HG03378 (cell line): ENCODE measurements around the gene TMEM69.
"Not testable (repeated sequence)": the region's sequence is repeated elsewhere in the genome, so short reads cannot be mapped to it uniquely, and the experiment has no call there.

Experiments used
- ATAC-seq: cut with Tn5 transposase; IDR thresholded peaks from one replicate; pipeline ENCODE4 v1.9.1; 2021; ENCODE audit warnings: mild to moderate bottlenecking, moderate library complexity; ENCODE audit not compliant: unreplicated experiment

The TMEM69 gene

DNA sequence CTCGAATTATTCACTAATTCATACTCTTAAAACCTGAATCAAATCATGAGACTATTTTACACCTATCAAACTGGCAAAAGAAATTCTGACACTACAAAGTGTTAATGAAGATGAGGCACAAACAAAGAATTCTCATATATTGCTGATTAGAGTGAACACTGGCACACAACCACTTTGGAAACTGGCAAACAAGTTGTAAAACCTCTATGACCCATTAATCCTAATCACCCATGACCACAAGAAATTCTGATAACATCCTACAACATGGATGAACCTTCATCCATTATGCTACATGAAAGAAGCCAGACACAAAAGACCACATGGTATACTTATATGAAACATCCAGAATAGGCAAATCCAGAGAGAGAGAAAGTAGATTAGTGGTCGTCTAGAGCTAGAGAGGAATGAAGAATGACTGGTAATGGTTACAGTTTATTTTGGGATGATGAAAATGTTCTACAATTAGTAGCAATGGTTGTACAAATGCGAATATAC is 10.2 kb upstream of the TMEM69 start:
- ATAC-seq: no peak

DNA sequence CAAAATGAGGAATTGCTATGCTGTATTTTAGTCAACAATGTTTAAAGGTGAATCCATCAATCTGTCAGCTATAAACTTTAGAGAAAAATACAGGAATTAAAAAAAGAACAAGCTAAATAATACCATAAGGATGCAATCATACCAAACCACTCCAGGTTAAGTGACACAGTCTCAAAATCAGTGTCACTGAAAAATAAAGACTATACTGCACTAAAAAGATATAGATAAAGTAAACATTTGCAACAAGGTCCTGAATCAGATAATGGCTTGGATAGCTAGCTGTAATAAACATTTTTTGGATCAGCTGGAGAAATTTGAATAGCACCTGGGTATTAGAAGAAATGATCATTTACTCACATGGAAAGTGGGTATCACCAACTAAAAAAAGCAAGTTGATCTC is 9.5 kb upstream of the TMEM69 start:
- ATAC-seq: no peak

DNA sequence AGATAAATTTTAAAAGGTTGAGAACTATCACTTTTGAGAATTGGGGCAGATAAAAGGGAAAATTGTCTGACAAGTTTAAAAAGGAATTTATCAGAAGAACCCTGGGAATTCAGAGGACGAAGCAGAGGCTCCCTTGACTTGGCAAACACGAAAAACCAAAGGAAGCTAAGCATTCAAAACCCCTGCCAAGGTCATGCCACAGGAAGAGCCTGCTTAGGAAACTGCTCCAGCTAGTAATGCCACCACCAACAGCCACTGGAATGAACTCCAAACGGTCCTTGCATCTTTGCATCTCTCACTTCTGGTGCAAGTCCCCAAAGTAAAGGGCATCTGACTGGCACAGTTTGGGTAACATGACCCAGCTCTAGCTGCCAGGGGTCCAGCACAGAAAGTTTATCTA is 8.9 kb upstream of the TMEM69 start:
- no peak for ATAC-seq

DNA sequence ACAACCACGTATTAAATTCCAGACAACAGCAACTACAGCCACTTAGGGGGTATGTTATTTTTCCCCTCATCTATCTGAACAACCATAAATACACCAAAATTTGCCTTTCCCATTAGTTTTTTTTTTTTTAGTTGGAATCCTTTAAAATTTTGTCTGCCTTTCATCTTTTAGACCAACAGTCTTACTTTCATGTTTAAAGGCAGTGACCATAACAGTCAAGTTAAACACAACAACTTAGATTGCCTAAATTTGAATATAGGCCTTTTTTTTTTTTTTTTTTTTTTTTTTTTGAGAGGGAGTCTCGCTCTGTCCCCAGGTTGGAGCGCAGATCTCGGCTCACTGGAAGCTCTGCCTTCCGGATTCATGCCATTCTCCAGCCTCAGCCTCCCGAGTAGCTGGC is 5.0 kb upstream of the TMEM69 start:
- no peak for ATAC-seq

DNA sequence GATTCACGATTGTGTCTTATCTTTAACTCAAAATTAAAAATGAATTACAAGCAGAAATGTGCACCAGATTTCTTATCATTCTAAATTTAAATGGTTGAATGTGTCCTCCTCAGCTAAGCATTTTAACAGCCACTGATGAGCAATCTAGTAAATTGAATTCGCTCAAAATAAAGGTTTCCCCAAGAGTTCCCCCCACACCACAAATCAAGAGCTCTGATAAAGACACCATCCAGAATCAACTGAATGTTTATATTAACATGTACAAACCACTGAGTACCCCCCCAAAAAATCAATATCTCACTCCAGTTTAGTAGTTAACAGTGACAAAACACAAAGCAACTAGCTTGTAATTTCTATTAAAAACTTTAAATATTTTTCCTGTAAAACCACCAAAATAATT is 3.6 kb upstream of the TMEM69 start:
- no peak for ATAC-seq

DNA sequence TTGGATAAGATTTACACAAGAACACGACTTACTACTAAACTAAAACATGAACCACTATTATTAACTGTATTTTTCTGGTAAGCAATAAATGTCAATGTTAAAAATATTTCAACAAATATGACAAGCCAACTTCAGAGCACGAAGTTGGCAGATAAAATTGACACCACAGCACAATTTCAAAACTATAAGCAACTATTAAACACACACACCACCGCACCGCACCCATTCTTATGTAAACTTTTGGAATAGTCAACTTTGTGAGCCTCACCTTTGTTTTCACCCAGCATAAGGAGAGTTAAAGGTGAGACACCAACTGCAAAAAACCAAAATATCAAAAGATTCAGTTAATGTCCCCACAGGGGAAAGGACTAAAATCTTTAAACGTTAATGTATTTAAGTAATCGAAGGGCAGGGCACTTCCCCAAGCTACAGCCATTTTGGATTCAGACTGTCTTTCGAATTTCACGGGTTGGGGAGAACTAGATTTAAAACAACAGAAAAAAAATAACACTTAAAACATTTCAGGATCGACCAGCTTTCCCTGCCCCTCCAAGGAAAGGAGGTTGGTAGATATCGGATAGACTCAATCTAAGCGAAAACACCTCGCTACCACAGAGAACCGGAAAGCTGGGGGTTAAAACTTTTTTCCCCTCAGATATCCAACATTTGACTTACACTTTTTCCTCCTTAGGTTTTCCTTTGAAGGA is 2.5 kb upstream of the TMEM69 start:
- no peak for ATAC-seq

DNA sequence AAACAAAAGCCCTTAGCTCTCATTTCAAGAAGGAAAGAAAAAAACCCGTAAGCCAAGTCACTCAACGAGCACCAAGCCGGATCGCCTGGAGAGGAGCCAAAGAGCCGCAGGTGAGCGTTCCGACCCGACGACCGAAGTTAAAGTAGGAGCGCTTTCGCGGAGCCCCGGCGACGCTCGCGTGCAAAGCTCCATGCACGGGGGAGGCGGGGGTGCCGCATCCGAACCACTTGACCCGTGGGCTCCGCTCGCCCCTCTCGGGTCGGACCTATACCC is 2.0 kb upstream of the TMEM69 start:
- ATAC-seq: peak; percentile 2

DNA sequence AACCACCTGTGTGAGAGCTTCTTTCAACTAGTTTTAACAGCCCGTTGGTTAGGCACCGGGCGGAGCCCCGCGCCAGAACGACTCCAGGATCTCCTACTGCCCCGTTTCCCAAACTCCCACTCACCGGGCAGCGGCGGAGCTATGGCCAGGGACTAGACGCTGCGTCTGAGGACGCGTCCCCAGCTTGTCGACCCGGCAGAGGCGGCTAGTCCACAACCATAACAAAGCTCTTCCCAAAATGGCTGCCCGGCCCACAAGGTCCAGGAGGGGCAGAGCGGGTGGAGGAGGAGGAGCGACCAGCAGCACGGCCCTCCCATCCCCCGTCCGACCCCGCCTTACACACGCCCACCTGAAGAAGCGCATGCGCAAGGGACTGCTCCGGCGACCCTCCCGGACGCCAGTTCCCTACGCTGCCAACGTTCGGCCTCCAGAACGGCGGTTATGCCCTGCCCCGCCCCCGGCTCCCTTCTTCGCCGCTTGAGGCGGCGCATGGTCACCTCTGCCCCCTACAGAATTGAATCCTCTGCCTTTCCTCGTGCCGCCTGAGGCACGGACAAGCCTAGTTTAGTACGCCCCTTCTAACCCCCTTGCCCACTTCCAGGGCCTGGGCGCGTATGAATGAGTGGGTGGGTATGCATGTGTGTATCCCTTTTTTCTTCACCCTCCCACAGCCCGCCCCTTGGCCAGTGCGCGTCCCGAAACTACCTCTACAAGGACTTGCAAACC is 1.5 kb upstream of the TMEM69 start, which contains the start of gene GPBP1L1:
GPBP1L1 (minus strand) TSS at position 246 of the 726 bp plus-strand sequence. CDS start 27,446 bp downstream, outside the sequence.
- ATAC-seq: peak; percentile 44

DNA sequence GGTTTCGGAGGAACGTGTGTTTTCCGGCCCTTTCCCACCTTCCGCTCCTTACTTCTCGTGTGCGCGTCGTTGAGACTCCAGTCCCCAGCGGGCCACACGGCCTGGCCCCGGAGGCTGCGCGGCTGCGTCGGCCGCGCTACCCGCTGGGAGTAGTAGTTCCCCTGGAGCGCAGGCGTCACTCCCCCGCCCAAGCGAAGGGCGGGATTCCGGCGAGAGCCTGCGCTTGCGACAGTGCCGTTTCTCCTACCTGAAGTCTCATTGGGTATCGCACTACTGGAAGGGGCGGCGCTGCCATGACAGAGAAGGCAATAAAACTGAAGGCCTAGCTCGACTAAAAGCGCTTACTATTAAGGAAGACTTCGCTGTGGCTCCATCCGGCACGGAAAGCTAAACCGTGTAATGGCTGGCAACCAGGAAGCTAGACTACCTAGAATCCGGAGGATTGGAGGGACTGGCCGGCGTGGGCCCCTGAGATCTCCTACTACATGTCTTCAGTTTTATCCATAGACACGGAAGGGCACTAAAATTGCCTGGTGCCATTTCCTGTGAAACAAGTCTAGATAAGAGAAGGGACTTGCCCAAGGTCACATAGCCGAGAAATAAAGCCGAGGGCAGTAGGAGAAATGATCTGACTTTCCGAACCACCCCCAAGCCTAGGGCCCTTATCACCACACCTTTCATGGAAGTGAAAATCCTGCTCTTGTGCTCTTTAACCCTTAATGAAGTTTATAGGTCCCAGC is 797 bp upstream of the TMEM69 start:
- peak; percentile 79 for ATAC-seq

DNA sequence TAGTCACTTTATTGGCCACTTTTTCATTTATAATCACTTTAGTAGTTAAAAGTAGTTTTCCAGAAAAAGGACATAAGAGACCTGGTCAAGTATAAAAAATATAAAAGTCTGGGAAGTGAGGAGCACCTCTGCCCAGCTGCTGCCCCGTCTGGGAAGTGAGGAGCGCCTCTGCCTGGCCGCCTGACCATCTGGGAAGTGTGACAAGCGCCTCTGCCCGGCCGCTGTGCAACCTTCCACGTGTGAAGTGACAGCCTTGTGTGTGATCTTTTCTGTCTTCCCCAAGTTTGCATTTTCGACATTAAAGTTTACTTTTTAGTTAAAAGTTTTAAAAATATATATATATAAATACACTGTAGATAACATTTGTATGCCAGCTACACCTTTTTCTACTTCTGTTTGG is 5.8 kb downstream of the TMEM69 start:
- not testable (repeated sequence) for ATAC-seq

DNA sequence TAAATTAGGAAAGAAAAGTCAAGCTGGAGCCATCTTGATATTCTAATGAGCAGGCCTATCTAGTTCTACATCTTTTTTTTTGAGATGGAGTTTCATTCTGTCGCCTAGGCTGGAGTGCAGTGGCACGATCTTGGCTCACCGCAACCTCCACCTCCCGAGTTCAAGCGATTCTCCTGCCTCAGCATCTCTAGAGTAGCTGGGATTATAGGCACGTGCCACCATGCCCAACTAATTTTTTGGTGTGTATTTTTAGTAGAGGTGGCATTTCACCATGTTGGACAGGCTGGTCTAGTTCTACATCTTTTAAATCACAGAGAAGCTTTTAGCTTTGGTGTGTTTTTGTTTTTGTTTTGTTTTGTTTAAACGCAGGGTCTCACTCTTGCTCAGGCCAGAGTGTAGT is 6.8 kb downstream of the TMEM69 start:
- ATAC-seq: no peak

DNA sequence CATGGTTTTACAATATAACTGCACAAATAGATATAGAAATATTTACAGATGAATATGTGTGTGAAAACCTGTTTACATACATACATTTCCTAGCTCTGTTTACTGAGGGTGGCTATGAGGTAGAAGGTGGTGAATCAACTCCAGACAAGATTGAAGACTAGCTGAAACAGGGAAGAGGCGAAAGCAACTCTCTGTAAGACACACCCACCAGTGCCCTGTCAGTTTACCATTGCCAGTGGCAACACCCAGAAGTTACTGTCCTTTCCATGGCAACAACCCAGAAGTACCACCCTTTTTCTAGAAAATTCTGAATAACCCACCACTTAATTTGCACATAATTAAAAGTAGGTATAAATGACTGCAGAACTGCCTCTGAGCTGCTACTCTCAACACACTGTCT is 16.7 kb downstream of the TMEM69 start:
- ATAC-seq: no peak

DNA sequence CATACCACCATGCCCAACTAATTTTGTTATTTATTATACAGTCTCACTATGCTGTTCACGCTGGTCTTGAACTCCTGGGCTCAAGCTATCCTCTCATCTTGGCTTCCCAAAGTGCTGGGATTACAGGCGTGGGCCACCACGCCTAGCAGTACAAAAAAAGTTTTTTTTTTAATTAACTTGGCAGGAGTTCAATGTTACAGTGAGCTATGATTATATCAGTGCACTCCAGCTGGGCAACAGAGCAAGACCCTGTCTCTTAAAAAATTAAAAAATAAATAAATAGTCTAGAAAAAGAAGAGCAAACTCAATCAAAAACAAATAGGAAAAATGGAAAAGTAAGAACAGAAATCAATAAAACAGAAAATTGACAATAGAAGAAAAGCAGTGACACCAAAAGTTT is 25.7 kb downstream of the TMEM69 start:
- no peak for ATAC-seq

DNA sequence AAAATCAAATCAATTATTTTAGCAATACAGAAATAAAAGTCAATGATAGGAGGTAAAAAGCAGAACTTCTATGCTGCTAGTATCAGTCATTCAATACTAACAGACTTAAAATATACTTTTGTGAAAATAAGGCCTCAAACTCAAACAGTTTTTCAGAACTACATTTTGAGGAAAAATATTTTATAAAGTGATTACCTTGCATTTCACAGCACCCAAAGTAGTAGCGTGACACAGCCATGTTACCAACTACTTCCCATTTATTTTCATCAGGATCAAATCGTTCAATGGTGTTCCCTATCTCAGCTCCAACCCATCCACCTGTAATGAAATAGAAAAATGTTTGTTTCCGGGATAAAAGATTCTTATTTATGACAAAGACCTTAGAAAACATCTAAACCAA is 28.7 kb downstream of the TMEM69 start:
- no peak for ATAC-seq

DNA sequence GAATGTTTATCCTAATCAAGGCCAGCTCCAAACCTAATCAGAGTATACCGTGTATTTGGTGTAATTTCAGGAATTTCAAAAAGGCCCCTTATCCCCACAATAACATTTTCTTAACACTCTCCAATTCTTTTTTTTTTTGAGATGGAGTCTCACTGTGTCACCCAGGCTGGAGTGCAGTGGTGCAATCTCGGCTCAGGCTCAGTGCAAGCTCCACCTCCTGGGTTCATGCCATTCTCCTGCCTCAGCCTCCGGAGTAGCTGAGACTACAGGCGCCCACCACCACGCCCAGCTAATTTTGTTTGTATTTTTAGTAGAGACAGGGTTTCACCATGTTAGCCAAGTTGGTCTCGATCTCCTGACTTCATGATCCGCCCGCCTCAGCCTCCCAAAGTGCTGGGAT is 29.4 kb downstream of the TMEM69 start:
- ATAC-seq: not testable (repeated sequence)

DNA sequence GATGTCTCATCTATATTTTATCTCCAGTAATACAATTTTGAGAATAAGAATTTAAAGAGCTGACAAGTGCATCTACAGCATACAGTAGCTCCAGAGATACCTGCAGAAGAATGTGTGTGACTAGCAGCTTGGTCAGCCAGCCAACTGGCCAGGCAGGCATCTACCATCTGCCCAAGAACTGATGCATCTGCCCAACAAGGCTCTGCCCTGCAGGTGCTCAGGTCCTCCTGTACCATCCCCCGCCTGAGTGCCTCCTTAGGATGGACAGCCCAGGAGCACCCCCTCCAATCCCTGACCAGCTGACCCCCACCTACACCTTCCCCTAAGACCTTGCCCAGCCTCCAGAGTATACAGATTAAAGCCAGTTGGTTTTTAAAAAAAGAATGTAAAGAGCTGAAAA is 30.3 kb downstream of the TMEM69 start:
- no peak for ATAC-seq

DNA sequence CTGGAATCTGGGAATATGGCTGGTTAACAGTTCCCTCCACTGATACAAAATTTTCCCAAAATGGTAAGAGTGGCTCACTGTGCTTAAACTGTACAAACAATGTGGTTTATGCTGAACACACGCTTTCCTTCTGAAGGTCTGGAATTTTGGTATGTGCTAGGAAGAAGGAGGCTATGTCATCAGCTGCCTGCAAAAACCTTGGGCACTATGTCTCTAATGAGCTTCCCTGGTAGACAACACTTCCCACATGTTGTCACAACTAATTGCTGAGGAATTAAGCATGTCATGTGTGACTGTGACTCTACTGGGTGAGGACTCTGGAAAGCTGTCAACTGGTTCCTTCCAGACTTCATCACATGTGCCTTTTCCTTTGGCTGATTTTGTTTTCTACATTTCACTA is 33.2 kb downstream of the TMEM69 start:
- ATAC-seq: no peak

DNA sequence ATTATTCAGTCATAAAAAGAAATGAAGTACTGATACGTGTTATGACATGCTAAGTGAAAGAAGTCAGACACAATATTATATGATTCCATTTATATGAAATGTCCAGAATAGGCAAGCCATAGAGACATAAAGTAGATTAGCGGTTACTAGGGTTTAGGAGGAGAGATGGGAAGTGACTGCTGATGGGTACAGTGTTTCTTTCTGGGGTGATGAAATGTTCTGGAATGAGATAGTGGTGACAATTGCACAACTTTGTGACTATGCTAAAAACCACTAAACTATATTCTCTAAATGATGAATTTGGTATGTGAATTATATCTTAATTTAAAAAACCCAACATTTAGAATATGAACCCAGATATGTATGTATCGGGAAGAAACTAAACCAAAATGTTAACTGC is 34.8 kb downstream of the TMEM69 start:
- no peak for ATAC-seq

DNA sequence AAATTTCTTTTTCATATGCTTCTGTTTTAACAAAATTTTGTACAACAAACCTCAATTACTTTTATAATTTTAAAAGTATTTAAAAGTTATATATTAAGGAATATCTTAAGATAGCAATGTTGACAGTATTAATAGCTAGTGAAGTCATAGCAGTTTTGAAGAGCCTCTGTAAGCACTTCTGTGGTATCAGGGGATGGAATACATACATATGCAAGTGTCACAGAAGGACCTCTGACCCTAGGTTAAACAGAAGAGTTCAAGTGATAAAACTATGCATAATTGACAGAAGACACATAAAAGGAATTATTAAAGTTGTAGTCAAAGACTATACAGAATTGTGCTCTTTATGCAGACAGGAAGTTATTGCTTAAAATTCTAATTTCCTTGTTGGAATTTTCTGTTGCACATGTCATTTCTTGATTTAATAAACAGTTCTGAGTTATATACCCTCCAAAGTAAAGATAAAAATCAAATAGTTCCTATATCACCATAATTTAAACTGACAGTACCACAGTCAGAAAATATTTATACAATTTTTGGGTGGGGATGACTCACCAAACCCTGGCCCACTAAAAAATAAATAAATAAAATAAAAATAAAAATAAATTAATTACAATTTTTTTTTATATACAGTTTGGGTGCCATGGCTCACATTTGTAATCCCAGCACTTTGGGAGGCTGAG is 35.4 kb downstream of the TMEM69 start:
- ATAC-seq: no peak

DNA sequence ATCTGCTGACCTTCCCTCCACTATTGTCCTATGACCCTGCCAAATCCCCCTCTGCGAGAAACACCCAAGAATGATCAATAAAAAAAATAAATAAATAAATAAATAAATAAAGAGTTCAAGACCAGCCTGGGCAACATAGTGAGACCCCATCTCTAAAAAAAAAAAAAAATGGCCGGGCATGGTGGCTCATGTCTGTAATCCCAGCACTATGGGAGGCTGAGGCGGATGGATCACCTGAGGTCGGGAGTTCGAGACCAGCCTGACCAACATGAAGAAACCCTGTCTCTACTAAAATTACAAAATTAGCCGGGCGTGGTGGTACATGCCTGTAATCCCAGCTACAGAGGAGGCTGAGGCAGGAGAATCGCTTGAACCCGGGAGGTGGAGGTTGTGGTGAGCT is 38.0 kb downstream of the TMEM69 start:
- not testable (repeated sequence) for ATAC-seq

DNA sequence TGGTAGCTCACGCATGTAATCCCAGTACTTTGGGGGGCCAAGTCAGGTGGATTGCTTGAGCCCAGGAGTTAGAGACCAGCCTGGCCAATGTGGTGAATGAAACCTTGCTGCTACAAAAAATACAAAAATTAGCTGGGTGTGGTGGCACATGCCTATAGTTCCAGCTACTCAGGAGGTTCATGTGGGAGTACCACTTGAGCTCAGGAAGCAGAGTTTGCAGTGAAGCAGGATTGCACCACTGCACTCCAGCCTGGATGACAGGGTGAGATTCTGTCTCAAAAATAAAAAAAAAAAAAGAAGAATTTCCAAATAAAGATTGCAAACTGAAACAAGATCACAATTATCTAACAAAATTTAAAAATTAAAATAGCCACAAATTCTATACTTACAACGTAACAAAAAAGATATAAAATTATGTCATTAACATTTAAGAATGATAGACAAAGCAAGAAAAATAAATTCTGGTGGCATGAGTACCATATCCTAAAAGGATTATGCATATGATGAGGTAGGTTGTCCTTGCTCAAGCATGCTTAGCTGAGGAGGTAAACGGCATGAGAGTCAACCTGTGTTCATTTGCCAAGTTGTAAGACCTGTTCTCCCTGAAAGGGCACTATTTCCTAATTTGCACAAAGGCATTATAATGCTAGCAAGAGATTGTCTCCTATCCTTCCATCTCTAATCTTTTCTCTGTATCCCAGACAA is 42.2 kb downstream of the TMEM69 start:
- ATAC-seq: no peak
